Measurements from ENCODE around the gene LUZP4.

LUZP4 gene

DNA sequence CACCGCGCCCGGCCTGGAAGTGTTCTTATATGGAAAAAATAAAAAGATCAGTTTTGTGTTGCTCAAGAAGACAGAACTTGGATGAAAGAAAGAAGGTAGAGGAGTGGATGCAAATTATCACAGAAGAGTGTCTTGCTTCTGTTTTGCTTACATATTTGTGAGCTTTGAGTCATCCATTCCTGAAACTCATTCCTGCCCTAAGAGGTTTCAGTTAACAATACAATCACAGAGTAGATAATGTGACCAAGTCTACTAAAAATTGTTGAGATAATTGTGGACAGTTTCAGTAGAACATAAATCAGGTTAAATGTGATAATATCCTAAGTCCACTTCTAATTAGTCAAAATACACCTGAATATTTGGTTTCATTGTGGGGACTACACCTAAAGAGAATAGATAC, 29.2 kb upstream of the LUZP4 start:
- Histone ChIP-seq H3K4me3 (no peak overlapping the region), H3K27me3 (no peaks in the 10 kb centered on the region), H3K36me3 (no peaks in the 10 kb centered on the region), H3K4me1 (no peaks in the 10 kb centered on the region), H3K9me3 (no peaks in the 10 kb centered on the region), H3K27ac (no peak overlapping the region)
- intact Hi-C loops (cut with DNase I; ENCODE audit: low total_unique reads): no loop called here
- no peak for DNase-seq
- TF ChIP-seq, protein P1, sequence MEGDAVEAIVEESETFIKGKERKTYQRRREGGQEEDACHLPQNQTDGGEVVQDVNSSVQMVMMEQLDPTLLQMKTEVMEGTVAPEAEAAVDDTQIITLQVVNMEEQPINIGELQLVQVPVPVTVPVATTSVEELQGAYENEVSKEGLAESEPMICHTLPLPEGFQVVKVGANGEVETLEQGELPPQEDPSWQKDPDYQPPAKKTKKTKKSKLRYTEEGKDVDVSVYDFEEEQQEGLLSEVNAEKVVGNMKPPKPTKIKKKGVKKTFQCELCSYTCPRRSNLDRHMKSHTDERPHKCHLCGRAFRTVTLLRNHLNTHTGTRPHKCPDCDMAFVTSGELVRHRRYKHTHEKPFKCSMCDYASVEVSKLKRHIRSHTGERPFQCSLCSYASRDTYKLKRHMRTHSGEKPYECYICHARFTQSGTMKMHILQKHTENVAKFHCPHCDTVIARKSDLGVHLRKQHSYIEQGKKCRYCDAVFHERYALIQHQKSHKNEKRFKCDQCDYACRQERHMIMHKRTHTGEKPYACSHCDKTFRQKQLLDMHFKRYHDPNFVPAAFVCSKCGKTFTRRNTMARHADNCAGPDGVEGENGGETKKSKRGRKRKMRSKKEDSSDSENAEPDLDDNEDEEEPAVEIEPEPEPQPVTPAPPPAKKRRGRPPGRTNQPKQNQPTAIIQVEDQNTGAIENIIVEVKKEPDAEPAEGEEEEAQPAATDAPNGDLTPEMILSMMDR (IDR thresholded peaks at IDR 0.05): no peak

DNA sequence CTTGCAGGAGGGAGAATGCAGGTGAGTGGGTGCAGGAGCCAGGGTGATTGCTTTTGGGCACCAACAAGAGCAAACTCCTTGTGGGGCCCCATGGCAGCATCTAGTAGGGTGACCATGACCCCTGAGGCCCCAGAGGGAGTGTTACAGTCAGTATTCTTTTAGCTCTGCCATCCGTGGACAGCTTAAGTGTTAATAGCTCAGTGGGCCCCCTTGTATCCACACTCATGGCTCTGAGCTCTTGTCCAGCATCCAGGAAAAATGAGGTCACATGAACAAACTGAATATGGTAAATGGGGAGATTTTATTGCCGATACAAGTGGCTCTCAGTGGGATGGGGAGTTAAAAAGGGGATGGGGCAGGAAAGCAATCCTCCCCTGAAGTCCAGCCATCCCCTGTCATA, 28.4 kb upstream of the LUZP4 start:
- H3K4me1 ChIP-seq: no peaks in the 10 kb centered on the region
- intact Hi-C loops (cut with DNase I; ENCODE audit: low total_unique reads): no loop called here
- no peaks in the 10 kb centered on the region for H3K27me3 ChIP-seq
- H3K4me3 ChIP-seq: no peak overlapping the region
- H3K36me3 ChIP-seq: no peaks in the 10 kb centered on the region
- no peaks in the 10 kb centered on the region for H3K9me3 ChIP-seq
- TF ChIP-seq, protein P1 (IDR thresholded peaks at IDR 0.05): no peak
- H3K27ac ChIP-seq: no peak overlapping the region
- no peak for DNase-seq

DNA sequence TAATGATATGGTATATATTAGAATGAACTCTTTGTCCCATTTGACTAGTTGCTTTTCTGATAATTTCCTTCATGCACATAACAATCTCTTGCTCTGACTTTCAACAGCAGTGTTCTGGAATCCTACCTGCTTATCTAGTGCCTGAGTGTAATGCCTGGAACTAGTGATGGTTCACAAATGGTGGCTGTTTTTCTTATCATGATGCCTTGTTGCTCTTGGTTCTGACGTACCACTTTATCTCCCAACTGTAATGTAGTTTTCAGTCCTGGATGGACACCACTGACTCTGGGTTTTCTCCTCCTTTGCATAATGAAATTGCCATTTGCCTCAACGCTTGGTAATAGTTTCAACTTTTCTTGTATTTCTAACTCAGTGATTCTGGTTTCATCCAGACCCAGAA, 25.5 kb upstream of the LUZP4 start:
- TF ChIP-seq, protein P1 (IDR thresholded peaks at IDR 0.05): no peak
- intact Hi-C loops (cut with DNase I; ENCODE audit: low total_unique reads): no loop called here
- no peak overlapping the region for H3K27ac ChIP-seq
- H3K4me3 ChIP-seq: no peak overlapping the region
- no peaks in the 10 kb centered on the region for H3K36me3 ChIP-seq
- no peaks in the 10 kb centered on the region for H3K4me1 ChIP-seq
- H3K9me3 ChIP-seq: no peaks in the 10 kb centered on the region
- no peaks in the 10 kb centered on the region for H3K27me3 ChIP-seq
- DNase-seq: no peak

DNA sequence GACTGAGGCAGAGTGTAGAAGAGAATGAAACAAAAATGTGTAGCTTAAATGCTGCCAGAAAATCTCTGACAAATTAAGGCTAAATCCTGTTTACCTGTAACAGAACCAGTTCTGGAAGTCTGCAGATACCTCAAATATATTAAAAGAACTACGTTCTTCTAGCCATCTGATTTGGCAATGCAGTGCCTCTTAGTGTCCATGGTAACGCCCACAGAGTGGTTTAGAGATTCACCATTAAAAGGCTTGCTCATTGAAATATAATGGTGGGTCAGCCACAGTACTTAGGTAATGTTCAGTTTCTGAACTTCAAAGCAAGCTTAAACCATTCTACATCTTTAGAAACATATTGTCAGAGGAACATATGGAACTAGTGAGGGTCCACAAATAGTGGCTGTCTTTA, 23.2 kb upstream of the LUZP4 start:
- H3K4me1 ChIP-seq: no peaks in the 10 kb centered on the region
- no peaks in the 10 kb centered on the region for H3K27me3 ChIP-seq
- TF ChIP-seq, protein P1 (IDR thresholded peaks at IDR 0.05): no peak
- H3K27ac ChIP-seq: no peak overlapping the region
- H3K4me3 ChIP-seq: no peak overlapping the region
- intact Hi-C loops (cut with DNase I; ENCODE audit: low total_unique reads): no loop called here
- DNase-seq: no peak
- H3K9me3 ChIP-seq: no peaks in the 10 kb centered on the region
- H3K36me3 ChIP-seq: no peaks in the 10 kb centered on the region

DNA sequence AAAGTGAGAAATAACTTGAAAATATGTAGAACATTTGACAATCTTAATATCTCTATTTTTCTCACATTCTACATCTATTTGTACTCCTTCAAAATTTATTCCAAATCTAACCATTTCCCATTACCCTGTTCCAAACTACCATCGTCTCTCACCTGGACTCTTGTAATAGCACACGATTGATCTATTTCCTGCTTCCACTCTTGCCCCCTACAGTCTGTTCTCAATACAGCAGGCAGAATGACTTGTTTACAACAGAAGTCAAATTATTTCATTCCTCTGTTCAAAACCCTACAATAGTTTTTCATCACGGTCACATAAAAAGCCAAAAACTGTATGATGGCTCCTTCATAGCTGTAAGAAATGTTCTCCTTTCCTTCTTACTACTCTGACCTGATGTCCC, 21.1 kb upstream of the LUZP4 start:
- intact Hi-C loops (cut with DNase I; ENCODE audit: low total_unique reads): no loop called here
- DNase-seq: no peak
- Histone ChIP-seq H3K27me3 (no peaks in the 10 kb centered on the region), H3K4me1 (no peaks in the 10 kb centered on the region), H3K27ac (no peak overlapping the region), H3K4me3 (no peak overlapping the region), H3K9me3 (no peaks in the 10 kb centered on the region), H3K36me3 (no peaks in the 10 kb centered on the region)
- TF ChIP-seq, protein P1 (IDR thresholded peaks at IDR 0.05): no peak

DNA sequence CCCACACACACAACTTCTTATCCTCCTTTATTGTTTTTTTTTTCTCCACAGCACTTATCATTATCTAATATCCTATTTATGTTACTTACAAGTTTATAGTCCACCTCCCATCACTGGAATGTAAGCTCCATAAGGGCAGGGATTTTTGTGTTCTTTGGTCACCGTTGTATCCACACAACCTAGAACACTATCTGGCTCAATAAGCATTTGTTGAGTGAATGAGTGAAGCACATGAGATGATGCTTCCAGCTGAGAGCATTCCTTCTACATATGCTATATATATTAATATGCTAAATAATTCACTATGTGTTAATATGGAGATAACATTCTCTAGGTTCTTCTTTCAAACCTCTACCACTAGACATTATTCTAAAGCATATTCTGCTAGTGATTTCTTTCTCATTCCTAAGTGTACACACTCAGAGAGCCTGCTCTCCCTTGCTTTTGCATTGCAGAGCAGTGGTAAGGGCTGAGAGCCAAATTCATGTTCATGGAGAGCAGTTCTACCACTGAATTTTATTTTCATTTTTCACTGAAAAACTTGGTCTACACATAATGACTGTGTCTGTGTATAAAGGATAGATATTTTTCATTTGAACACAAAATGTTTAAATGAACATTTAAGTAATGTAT, 20.3 kb upstream of the LUZP4 start:
- H3K9me3 ChIP-seq: no peaks in the 10 kb centered on the region
- no peaks in the 10 kb centered on the region for H3K27me3 ChIP-seq
- intact Hi-C loops (cut with DNase I; ENCODE audit: low total_unique reads): no loop called here
- no peaks in the 10 kb centered on the region for H3K36me3 ChIP-seq
- no peak overlapping the region for H3K27ac ChIP-seq
- no peak for DNase-seq
- no peaks in the 10 kb centered on the region for H3K4me1 ChIP-seq
- H3K4me3 ChIP-seq: no peak overlapping the region
- TF ChIP-seq, protein P1 (IDR thresholded peaks at IDR 0.05): no peak
